GM10248 (cell line): Measurements from ENCODE around the gene SLC35F5.

Source experiments
- CTCF ChIA-PET: fragments of 300-600 bp; sonication (Branson Sonifier 250); formaldehyde crosslinking; extraction: SDS; loops from one replicate; lab custom pipeline; 2021; ENCODE audit warnings: antibody characterized with exemption; lab: Yijun Ruan, JAX
- POLR2A ChIA-PET: fragments of 350-650 bp; sonication (Branson Sonifier 250); formaldehyde crosslinking; extraction: SDS; loops from one replicate; lab custom pipeline; 2020; ENCODE audit warnings: antibody characterized with exemption; lab: Yijun Ruan, JAX
- DNase-seq: peaks from one replicate; pipeline ENCODE4 v3.0.0; 2012; ENCODE audit errors: extremely low spot score
- TF ChIP-seq, protein P1 (sequence below): IDR thresholded peaks from 2 replicates; pipeline ENCODE4 v1.5.1; 2012; ENCODE audit warnings: mild to moderate bottlenecking, low read depth; ENCODE audit errors: extremely low read depth, missing control alignments, control extremely low read depth

Gene SLC35F5, protein sequence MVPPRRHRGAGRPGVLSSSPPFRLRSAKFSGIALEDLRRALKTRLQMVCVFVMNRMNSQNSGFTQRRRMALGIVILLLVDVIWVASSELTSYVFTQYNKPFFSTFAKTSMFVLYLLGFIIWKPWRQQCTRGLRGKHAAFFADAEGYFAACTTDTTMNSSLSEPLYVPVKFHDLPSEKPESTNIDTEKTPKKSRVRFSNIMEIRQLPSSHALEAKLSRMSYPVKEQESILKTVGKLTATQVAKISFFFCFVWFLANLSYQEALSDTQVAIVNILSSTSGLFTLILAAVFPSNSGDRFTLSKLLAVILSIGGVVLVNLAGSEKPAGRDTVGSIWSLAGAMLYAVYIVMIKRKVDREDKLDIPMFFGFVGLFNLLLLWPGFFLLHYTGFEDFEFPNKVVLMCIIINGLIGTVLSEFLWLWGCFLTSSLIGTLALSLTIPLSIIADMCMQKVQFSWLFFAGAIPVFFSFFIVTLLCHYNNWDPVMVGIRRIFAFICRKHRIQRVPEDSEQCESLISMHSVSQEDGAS

DNA sequence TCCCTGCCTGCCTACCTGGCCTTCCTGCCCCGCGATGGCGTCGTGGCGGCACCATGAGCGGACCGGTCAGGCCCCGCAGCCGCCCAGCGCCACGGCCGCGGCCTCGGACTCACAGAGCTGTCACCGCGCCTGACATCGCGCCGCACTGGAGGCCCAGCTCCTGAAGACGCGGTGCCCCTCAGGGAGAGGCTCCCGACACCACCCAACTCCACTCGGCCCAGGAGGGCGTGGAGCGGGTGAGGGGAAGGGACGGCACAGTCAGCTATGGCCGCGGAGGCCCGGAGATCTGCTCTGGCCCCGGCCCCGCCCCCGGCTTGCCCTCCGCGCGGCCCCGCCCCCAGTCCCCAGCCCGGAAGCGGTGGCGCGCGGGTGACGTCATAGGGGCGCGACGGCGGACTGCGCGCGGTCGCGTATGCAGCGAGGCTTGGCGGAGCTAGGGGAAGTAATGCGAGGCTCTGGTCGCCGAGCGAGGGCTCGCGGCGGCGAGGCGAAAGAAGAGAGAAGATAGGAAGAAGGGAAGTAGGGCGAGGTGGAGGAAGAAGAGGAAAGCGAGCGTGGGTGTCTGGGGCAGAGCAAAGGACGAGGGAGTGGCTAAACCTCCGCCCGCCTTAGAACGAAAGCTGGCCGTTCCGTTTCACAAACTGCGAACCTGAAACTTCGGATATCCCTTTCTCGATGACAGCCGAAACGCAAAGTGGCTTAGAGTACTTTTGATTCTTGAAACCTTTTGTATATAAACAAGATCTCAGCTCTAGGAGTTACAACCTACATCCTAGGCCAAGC is at the start of gene SLC35F5:
Gene SLC35F5, minus strand, starts transcription at position 288 of the 783 bp plus-strand sequence. Its CDS starts 233 bp downstream, at position 55.
- TF ChIP-seq, protein P1, sequence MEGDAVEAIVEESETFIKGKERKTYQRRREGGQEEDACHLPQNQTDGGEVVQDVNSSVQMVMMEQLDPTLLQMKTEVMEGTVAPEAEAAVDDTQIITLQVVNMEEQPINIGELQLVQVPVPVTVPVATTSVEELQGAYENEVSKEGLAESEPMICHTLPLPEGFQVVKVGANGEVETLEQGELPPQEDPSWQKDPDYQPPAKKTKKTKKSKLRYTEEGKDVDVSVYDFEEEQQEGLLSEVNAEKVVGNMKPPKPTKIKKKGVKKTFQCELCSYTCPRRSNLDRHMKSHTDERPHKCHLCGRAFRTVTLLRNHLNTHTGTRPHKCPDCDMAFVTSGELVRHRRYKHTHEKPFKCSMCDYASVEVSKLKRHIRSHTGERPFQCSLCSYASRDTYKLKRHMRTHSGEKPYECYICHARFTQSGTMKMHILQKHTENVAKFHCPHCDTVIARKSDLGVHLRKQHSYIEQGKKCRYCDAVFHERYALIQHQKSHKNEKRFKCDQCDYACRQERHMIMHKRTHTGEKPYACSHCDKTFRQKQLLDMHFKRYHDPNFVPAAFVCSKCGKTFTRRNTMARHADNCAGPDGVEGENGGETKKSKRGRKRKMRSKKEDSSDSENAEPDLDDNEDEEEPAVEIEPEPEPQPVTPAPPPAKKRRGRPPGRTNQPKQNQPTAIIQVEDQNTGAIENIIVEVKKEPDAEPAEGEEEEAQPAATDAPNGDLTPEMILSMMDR: no peak
- ChIA-PET POLR2A (interaction anchor here (0.6 to 1.1 kb wide), 3 partner anchors 27 to 130 kb away, joined by 3 to 4 read pairs (median 4); no protein-coding TSS in a partner anchor), CTCF (interaction anchor here (0.8 to 2.0 kb wide), 11 partner anchors 8 to 795 kb away, joined by 3 to 8 read pairs (median 3); no protein-coding TSS in a partner anchor)
- peak; percentile 92 for DNase-seq

DNA sequence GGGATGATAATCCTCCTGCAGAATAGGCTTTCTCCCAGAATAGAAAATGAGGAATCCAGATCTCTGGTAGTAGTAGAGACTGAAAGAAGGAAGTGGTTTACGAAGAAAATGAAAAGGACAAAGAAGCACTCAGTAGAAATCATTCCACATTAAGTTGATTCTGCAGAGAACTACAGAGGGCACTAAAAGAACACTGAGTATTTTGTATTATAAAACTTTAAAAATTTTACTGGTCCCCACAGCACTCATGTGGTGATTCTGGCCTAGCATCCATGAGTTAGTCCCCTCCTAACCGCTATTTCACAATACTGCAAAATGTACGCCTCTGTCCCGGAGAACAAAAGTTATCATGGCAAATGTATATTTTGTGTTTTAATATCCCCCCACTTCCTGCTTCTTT is 42.9 kb upstream of the SLC35F5 start:
- ChIA-PET POLR2A (no interaction called here), CTCF (no interaction called here)
- DNase-seq: no peak
- TF ChIP-seq, protein P1: no peak

DNA sequence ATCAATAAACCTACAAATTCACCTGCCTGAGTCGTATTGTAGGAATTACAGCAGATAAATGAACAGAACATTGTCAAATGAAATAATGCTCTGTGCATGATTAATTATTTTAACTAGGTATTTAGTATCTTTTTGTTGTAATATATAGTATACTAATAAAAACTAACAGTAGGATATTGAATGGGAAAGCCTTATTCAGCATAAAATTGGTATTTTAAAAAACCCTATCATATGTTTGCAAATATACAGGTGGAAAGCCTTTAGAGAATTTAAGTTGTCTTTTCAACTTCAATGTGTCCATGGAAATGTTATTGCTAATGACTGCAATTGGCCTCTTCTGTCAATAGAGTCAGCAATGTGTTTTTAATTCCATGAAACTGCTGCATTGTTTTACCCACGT is 40.8 kb upstream of the SLC35F5 start:
- ChIA-PET POLR2A (no interaction called here), CTCF (no interaction called here)
- DNase-seq: no peak
- TF ChIP-seq, protein P1: no peak

DNA sequence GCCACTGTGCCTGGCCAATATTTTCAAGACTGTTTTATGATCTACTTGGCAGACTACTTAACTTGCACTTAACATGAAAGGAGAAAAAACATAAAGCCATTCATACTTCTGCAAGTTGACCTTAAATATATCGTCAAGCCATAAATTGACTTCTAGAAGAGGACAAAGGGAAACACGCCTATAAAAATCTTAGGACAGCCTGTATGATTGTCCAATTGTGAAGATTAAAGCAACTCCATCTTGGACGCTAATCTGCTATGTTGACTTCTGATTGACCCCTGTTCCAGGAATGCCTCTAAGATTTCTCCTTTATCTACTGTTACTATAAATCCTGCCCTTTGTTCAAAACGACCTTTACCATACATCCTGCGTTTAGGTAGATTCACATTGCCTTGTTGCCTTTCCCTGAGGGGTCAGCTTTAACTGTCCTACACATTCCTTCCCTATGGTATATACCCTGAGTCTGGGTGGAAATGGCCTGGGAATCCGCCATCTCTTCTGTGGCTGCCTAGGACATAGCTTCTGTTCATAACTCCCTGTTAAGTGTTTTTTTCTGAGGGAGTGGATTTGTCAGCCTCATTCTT is 40.2 kb upstream of the SLC35F5 start:
- CTCF ChIA-PET: no interaction called here
- no peak for DNase-seq
- TF ChIP-seq, protein P1: no peak
- POLR2A ChIA-PET: no interaction called here

DNA sequence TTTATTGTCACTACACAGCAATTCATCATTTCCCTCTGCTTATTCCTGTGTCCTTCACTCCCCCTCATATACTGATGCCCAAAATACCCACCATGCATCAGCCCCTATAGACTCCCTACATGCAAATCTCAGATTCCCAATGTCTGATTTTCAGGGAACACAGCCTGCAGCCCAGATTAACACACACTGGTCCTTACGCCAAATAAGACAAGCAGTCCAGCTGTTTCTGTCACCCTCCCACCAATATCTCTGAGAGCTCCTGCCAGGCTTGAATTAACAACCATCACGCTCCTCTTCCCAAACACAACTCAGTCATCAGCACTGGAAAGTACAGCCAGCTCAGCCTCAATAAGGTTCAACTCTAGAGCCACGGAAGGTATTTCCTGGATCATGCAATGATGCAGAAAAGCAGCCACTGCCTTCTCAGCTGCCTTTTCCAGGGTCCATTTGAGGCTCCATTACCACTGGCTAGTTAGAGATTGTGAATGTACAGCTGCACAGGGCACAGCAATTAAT is 39.0 kb upstream of the SLC35F5 start:
- TF ChIP-seq, protein P1: no peak
- ChIA-PET POLR2A (no interaction called here), CTCF (interaction anchor here (2.3 kb wide), 1 partner anchor 22 kb away, joined by 7 read pairs; no protein-coding TSS in a partner anchor)
- no peak for DNase-seq
